AG04450 (cell line): ENCODE results near the gene TSPAN14. TPM values are rescaled to one million over a fixed set of nuclear protein-coding genes. Genes with fewer than 3 reads are reported as not detected.

Experiments
- CTCF ChIA-PET: fragments of 300-600, 350-600 bp; formaldehyde crosslinking; extraction: SDS; loops from one replicate; lab custom pipeline; 2022; ENCODE audit warnings: antibody characterized with exemption, inconsistent platforms; lab: Charles Lee
- POLR2A ChIA-PET: fragments of 350-600 bp; formaldehyde crosslinking; extraction: SDS; loops from one replicate; lab custom pipeline; 2021; ENCODE audit warnings: antibody characterized with exemption, inconsistent platforms; lab: Yijun Ruan, JAX
- DNase-seq: peaks from one replicate; pipeline ENCODE4 v3.0.0-alpha.2; 2011; ENCODE audit warnings: low read depth, low spot score
- H3K27ac ChIP-seq: one replicate; pipeline ENCODE4 v1.5.1; 2012; ENCODE audit warnings: low read depth, low read length, control low read depth
- H3K27me3 ChIP-seq: one replicate; pipeline ENCODE4 v1.6.0; 2012; ENCODE audit warnings: low read length; ENCODE audit not compliant: control insufficient read depth, insufficient read depth
- H3K4me3 ChIP-seq: 2 replicates; pipeline ENCODE4 v1.5.1; 2011; ENCODE audit warnings: mild to moderate bottlenecking, low read depth, low read length, control low read depth
- H3K9me3 ChIP-seq: 2 replicates; pipeline ENCODE4 v1.5.1; 2012; ENCODE audit warnings: low read length; ENCODE audit not compliant: control insufficient read depth, insufficient read depth
- CTCF ChIP-seq: IDR thresholded peaks from 2 replicates; pipeline ENCODE4 v1.5.1; 2011; ENCODE audit warnings: low read depth, low read length, control low read depth, inconsistent platforms
- polyA plus RNA-seq: library from polyadenylated mRNA; depleted of rRNA; stranded (reverse); fragments of >200 nt; gene quantifications from 2 replicates; pipeline ENCODE4 v1.2.3, GENCODE V29; 2011; rRNA removed

TSPAN14 gene
- polyA plus RNA-seq, 1 experiment: 27.3 TPM

- H3K27me3 ChIP-seq: no peaks in the 10 kb centered on the region
- no peak for DNase-seq
- H3K27ac ChIP-seq: no peak overlapping the region
- TF ChIP-seq CTCF: no peak
- H3K4me3 ChIP-seq: no peak overlapping the region
- POLR2A ChIA-PET: no interaction called here
- H3K9me3 ChIP-seq: no peaks in the 10 kb centered on the region
- CTCF ChIA-PET: no interaction called here
These were observed 126.7 kb downstream of the TSPAN14 start for GRCh38 chr10:80580638-80581468.

GRCh38 chr10:80581469-80581835, 127.3 kb downstream of the TSPAN14 start:
- DNase-seq: no peak
- Histone ChIP-seq H3K4me3 (no peak overlapping the region), H3K27me3 (no peaks in the 10 kb centered on the region), H3K27ac (no peak overlapping the region), H3K9me3 (no peaks in the 10 kb centered on the region)
- ChIA-PET POLR2A (no interaction called here), CTCF (no interaction called here)
- TF ChIP-seq CTCF: no peak

DNA sequence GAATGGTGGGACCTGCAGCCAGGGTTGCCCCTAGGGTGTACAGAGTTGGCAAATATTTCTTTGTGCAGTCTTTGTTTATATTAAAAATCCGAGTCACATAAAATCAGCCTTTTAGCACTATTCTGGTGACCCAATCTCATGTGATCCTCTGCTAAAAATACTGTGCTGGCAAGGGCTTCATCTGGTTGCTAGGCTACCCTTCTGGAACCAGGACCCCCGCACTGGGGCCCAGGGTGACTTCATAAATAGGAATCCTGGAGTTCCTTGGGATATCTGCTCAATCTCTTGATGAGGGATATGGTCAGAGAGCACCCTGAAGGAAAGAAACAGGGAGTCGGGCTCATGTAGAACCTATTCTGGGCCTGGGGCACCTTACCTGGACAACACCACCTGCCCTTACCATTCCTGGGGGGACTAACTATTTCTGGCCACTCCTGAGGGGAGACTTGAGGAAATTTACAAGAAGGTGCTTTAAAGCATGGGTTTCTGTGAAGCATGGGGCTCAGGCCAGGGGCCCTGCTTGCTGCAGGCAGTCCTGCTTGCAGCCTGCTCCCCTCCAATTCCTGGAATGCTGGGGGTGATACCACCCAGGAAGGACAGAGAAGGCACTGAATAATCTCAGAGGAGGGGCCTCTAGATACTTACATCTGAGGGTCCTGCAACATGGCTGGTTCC, 128.3 kb downstream of the TSPAN14 start:
- H3K9me3 ChIP-seq: no peaks in the 10 kb centered on the region
- no peak overlapping the region for H3K4me3 ChIP-seq
- H3K27me3 ChIP-seq: no peaks in the 10 kb centered on the region
- DNase-seq: no peak
- TF ChIP-seq CTCF: no peak
- ChIA-PET CTCF (no interaction called here), POLR2A (no interaction called here)
- H3K27ac ChIP-seq: no peak overlapping the region

Other genes starting within 250 kb of the TSPAN14 start
- gene ANXA11, start 248.8 kb upstream of the TSPAN14 start, polyA plus RNA-seq: 161 and 182 TPM in 2 replicates
- gene MAT1A, start 164.7 kb upstream of the TSPAN14 start, polyA plus RNA-seq: not detected in 2 replicates
- gene DYDC1, start 97.6 kb upstream of the TSPAN14 start, polyA plus RNA-seq: not detected in 2 replicates
- not detected in 2 replicates for gene DYDC2, start 97.5 kb upstream of the TSPAN14 start, polyA plus RNA-seq
- gene PRXL2A, start 45.8 kb upstream of the TSPAN14 start, polyA plus RNA-seq: 3.9 and 5.2 TPM in 2 replicates
- gene SH2D4B, start 83.6 kb downstream of the TSPAN14 start, polyA plus RNA-seq: not detected in 2 replicates